CD4-positive, alpha-beta memory T cell (primary cell): ENCODE data around the gene LTO1. TPM values are rescaled to one million over a fixed set of nuclear protein-coding genes. Genes with fewer than 3 reads are reported as not detected.

Source experiments
- CTCF ChIA-PET: fragments of 350-600 bp; sonication (Branson Sonifier 250); formaldehyde crosslinking; loops from one replicate; lab custom pipeline; 2021; ENCODE audit warnings: inconsistent platforms; ENCODE audit not compliant: partially characterized antibody; lab: Charles Lee
- POLR2A ChIA-PET: fragments of 350-600 bp; sonication (Branson Sonifier 250); formaldehyde crosslinking; loops from one replicate; lab custom pipeline; 2021; ENCODE audit not compliant: partially characterized antibody; lab: Charles Lee
- DNase-seq, 5 donors: peaks; one replicate each; pipeline versions ENCODE4 v3.0.0 to v3.0.0-alpha.2; 2020 to 2022; ENCODE audit warnings: mixed read lengths in 1 of 5
- H3K27ac ChIP-seq: one replicate; pipeline ENCODE4 v1.7.0; 2013; ENCODE audit warnings: low read depth, low read length
- H3K27me3 ChIP-seq: 2 replicates; pipeline ENCODE4 v1.7.0; 2013; ENCODE audit warnings: mild to moderate bottlenecking, low read length, moderate library complexity; ENCODE audit not compliant: insufficient read depth
- H3K36me3 ChIP-seq: 2 replicates; pipeline ENCODE4 v1.7.0; 2013; ENCODE audit warnings: mild to moderate bottlenecking, low read length, moderate library complexity; ENCODE audit not compliant: insufficient read depth
- H3K4me1 ChIP-seq: 2 replicates; pipeline ENCODE4 v1.7.0; 2013; ENCODE audit warnings: mild to moderate bottlenecking, low read length, moderate library complexity; ENCODE audit not compliant: insufficient read depth
- H3K4me3 ChIP-seq, 2 donors: one replicate each; pipeline ENCODE4 v1.7.0; 2013; ENCODE audit warnings: low read length in 2 of 2, mild to moderate bottlenecking in 1 of 2
- H3K9me3 ChIP-seq, 2 donors: one replicate each; pipeline ENCODE4 v1.7.0; 2013; ENCODE audit warnings: low read length in 2 of 2, control low read depth in 1 of 2; ENCODE audit not compliant: control insufficient read depth in 1 of 2
- H3K27ac Mint-ChIP-seq, 7 donors: one replicate each; pipeline ENCODE4 v1.8.0; 2020 to 2021; ENCODE audit warnings: mixed read lengths in 7 of 7, mild to moderate bottlenecking in 6 of 7, inconsistent platforms in 3 of 7, moderate library complexity in 3 of 7
- H3K27me3 Mint-ChIP-seq, 2 donors: one replicate each; pipeline ENCODE4 v1.8.0; 2020 to 2021; ENCODE audit warnings: mixed read lengths in 2 of 2
- H3K36me3 Mint-ChIP-seq, 2 donors: one replicate each; pipeline ENCODE4 v1.8.0; 2020 to 2021; ENCODE audit warnings: mixed read lengths in 2 of 2, inconsistent platforms in 1 of 2, mild to moderate bottlenecking in 1 of 2
- H3K4me1 Mint-ChIP-seq, 4 donors: one replicate each; pipeline ENCODE4 v1.8.0; 2020 to 2021; ENCODE audit warnings: mixed read lengths in 4 of 4, mild to moderate bottlenecking in 1 of 4
- H3K4me3 Mint-ChIP-seq, 8 donors: one replicate each; pipeline ENCODE4 v1.8.0; 2020 to 2021; ENCODE audit warnings: mixed read lengths in 8 of 8, mild to moderate bottlenecking in 7 of 8, moderate library complexity in 6 of 8, inconsistent platforms in 3 of 8
- H3K9me3 Mint-ChIP-seq, 8 donors: one replicate each; pipeline ENCODE4 v1.8.0; 2020 to 2021; ENCODE audit warnings: mixed read lengths in 8 of 8, mild to moderate bottlenecking in 5 of 8, inconsistent platforms in 3 of 8, moderate library complexity in 1 of 8
- intact Hi-C: fragments of 100-400 bp; cut with micrococcal nuclease; formaldehyde crosslinking; loops from one replicate; pipeline ENCODE4 v1.15.1; 2023
- polyA plus RNA-seq, 2 donors: library from polyadenylated mRNA; unstranded; fragments of 300-500 nt; fragmentation: Illumina TruSeq; gene quantifications; one replicate each; pipeline ENCODE4 v1.2.3, GENCODE V29; 2021
- total RNA-seq, 2 experiments: library from RNA; stranded (reverse); gene quantifications; one replicate each; pipeline ENCODE4 v1.2.3, GENCODE V29; 2021

LTO1 gene
- total and polyA plus RNA-seq, 4 experiments from 2014 or later, result 13.3 to 63.0 (median 39.5) TPM

DNA sequence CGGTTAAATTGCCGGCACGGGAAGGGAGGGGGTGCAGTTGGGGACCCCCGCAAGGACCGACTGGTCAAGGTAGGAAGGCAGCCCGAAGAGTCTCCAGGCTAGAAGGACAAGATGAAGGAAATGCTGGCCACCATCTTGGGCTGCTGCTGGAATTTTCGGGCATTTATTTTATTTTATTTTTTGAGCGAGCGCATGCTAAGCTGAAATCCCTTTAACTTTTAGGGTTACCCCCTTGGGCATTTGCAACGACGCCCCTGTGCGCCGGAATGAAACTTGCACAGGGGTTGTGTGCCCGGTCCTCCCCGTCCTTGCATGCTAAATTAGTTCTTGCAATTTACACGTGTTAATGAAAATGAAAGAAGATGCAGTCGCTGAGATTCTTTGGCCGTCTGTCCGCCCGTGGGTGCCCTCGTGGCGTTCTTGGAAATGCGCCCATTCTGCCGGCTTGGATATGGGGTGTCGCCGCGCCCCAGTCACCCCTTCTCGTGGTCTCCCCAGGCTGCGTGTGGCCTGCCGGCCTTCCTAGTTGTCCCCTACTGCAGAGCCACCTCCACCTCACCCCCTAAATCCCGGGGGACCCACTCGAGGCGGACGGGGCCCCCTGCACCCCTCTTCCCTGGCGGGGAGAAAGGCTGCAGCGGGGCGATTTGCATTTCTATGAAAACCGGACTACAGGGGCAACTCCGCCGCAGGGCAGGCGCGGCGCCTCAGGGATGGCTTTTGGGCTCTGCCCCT lies 34.7 kb downstream of the LTO1 start:
- DNase-seq, result peak in 1 of 5 donors; percentile 24
- peaks cover 55% of the 10 kb centered on the region for H3K4me1 ChIP-seq
- Mint-ChIP-seq H3K27ac (peak overlapping the region in 2 of 7 donors; percentile 41 to 78), H3K36me3 (peaks cover 0 to 1% of the 10 kb centered on the region in 2 donors), H3K4me3 (peak overlapping the region; percentile 60 to 80 (median 74)), H3K4me1 (peaks cover 11 to 38% (median 27%) of the 10 kb centered on the region in 4 donors), H3K27me3 (peaks cover 24 to 33% of the 10 kb centered on the region in 2 donors), H3K9me3 (peaks cover 0 to 3% (median 0%) of the 10 kb centered on the region in 8 donors)
- H3K36me3 ChIP-seq, result no peaks in the 10 kb centered on the region
- intact Hi-C loops, result no loop called here
- H3K27me3 ChIP-seq, result peaks cover 37% of the 10 kb centered on the region
- POLR2A ChIA-PET, result no interaction called here
- H3K27ac ChIP-seq, result no peak overlapping the region
- H3K4me3 ChIP-seq, result no peak overlapping the region
- CTCF ChIA-PET, result interaction anchor here (5.8 kb wide), 1 partner anchor 346 kb away, joined by 52 read pairs; the partner anchor contains the start of gene MYEOV
- no peaks in the 10 kb centered on the region for H3K9me3 ChIP-seq

GRCh38 chr11:69639831-69640230 lies 35.3 kb downstream of the LTO1 start:
- no peaks in the 10 kb centered on the region for H3K9me3 ChIP-seq
- CTCF ChIA-PET, result no interaction called here
- H3K4me1 ChIP-seq, result peaks cover 55% of the 10 kb centered on the region
- Mint-ChIP-seq H3K27me3 (peaks cover 24 to 38% of the 10 kb centered on the region in 2 donors), H3K9me3 (peaks cover 0 to 3% (median 0%) of the 10 kb centered on the region in 8 donors), H3K4me3 (peak overlapping the region; percentile 48 to 80 (median 74)), H3K4me1 (peaks cover 11 to 38% (median 27%) of the 10 kb centered on the region in 4 donors), H3K27ac (peak overlapping the region in 2 of 7 donors; percentile 41 to 78), H3K36me3 (peaks cover 0 to 1% of the 10 kb centered on the region in 2 donors)
- POLR2A ChIA-PET, result no interaction called here
- peaks cover 37% of the 10 kb centered on the region for H3K27me3 ChIP-seq
- no peak for DNase-seq
- H3K27ac ChIP-seq, result no peak overlapping the region
- intact Hi-C loops, result no loop called here
- no peaks in the 10 kb centered on the region for H3K36me3 ChIP-seq
- H3K4me3 ChIP-seq, result no peak overlapping the region

GRCh38 chr11:69638941-69639681 lies 36.0 kb downstream of the LTO1 start:
- CTCF ChIA-PET, result no interaction called here
- Histone ChIP-seq H3K36me3 (no peaks in the 10 kb centered on the region), H3K27me3 (peaks cover 37% of the 10 kb centered on the region), H3K4me1 (peaks cover 55% of the 10 kb centered on the region), H3K9me3 (no peaks in the 10 kb centered on the region), H3K4me3 (no peak overlapping the region), H3K27ac (no peak overlapping the region)
- Mint-ChIP-seq H3K4me3 (peak overlapping the region in 5 of 8 donors; percentile 49 to 80 (median 72)), H3K4me1 (peaks cover 11 to 38% (median 27%) of the 10 kb centered on the region in 4 donors), H3K27me3 (peaks cover 24 to 40% of the 10 kb centered on the region in 2 donors), H3K27ac (peak overlapping the region in 1 of 7 donors; percentile 44), H3K36me3 (peaks cover 0 to 1% of the 10 kb centered on the region in 2 donors), H3K9me3 (peaks cover 0 to 3% (median 0%) of the 10 kb centered on the region in 8 donors)
- intact Hi-C loops, result no loop called here
- POLR2A ChIA-PET, result no interaction called here
- peak in 1 of 5 donors; percentile 38 for DNase-seq

GRCh38 chr11:69637941-69638871 lies 36.9 kb downstream of the LTO1 start:
- Mint-ChIP-seq H3K4me1 (peaks cover 11 to 38% (median 27%) of the 10 kb centered on the region in 4 donors), H3K27me3 (peaks cover 24 to 40% of the 10 kb centered on the region in 2 donors), H3K9me3 (peaks cover 0 to 3% (median 0%) of the 10 kb centered on the region in 8 donors), H3K4me3 (peak overlapping the region in 7 of 8 donors; percentile 24 to 78 (median 39)), H3K36me3 (peaks cover 0 to 1% of the 10 kb centered on the region in 2 donors), H3K27ac (peak overlapping the region in 2 of 7 donors; percentile 44 to 47)
- POLR2A ChIA-PET, result no interaction called here
- Histone ChIP-seq H3K4me1 (peaks cover 49% of the 10 kb centered on the region), H3K27me3 (peaks cover 37% of the 10 kb centered on the region), H3K27ac (no peak overlapping the region), H3K9me3 (no peaks in the 10 kb centered on the region), H3K4me3 (no peak overlapping the region), H3K36me3 (no peaks in the 10 kb centered on the region)
- CTCF ChIA-PET, result no interaction called here
- peak in 1 of 5 donors; percentile 35 for DNase-seq
- intact Hi-C loops, result no loop called here

DNA sequence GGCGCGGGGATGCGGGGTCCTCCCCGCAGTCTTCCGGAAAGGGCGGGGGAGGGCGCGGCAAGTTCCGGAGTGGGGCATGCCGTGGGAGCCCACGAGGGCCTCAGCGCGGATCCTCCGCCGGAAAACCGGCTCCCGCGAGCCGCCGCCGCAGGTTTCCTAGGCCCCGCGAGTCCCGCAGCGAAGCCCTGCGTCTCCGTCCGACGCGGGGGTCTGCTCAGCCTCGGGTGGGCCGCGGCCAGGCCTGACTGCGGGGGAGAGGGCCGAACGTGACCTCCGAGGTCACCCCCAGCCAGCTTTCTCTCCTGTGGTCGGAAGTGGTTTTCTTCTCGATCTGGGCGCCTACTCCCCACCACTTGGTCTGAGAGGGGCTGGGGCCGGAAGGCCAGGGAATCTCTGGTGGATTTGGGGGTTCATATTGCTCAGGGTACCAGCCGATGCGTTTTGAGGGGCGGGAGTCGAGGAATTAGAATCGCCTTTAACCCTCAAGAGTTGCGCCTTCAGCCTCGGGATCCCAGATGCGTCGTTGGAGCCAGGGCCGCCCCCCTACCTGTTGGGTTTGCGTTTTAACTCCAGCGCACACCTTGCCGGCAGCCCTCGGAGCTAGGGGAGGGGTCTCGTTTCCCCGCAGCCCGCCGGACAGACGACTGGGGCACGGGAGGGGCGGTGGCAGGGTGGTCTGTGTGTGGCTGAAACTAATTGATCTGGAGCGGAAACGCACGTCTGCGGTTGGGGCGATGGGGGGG lies 37.8 kb downstream of the LTO1 start:
- H3K36me3 Mint-ChIP-seq, result peaks cover 0 to 1% of the 10 kb centered on the region in 2 donors
- no peak overlapping the region for H3K27ac Mint-ChIP-seq
- Histone ChIP-seq H3K27ac (no peak overlapping the region), H3K4me1 (peaks cover 49% of the 10 kb centered on the region), H3K36me3 (no peaks in the 10 kb centered on the region), H3K27me3 (peaks cover 37% of the 10 kb centered on the region), H3K4me3 (no peak overlapping the region), H3K9me3 (no peaks in the 10 kb centered on the region)
- H3K4me3 Mint-ChIP-seq, result peak overlapping the region; percentile 39 to 78 (median 58)
- DNase-seq, result peak in 1 of 5 donors; percentile 13
- POLR2A ChIA-PET, result no interaction called here
- H3K9me3 Mint-ChIP-seq, result peaks cover 0 to 3% (median 0%) of the 10 kb centered on the region in 8 donors
- intact Hi-C loops, result no loop called here
- CTCF ChIA-PET, result no interaction called here
- peaks cover 24 to 40% of the 10 kb centered on the region in 2 donors for H3K27me3 Mint-ChIP-seq
- peaks cover 11 to 38% (median 27%) of the 10 kb centered on the region in 4 donors for H3K4me1 Mint-ChIP-seq

DNA sequence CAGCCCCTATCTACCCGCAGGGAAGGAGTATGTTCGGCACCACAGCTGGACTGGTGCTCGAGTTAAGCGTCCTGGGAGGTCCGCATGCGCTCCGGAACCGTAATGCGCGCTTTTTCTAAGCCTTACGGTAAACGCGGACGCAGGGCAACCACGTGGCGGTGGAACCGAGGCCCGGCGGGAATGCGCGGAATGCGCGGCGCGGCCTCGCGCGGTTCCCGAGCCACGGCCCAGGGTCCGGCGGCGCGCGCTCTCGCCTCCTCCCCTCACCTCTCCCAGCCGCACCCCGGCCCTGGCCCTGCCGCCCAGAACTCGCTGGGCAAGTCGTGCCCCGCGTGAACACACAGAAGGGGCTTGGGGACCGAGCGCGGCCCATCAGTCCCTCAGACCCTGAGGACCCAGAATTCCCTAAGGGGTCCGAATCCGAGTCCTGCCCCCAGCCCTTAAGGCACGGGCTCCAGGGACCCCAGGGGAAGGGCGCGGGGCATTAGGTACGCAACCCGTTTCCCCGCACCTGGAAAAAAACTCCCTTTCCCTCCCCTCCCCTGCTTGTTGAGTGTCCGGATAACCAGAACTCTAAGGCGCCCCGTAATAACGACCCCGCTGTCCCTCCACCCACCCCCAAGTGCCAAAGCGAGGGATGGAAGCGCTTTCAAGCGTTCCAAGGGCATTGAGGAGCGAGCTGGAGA lies 38.5 kb downstream of the LTO1 start:
- Histone ChIP-seq H3K27ac (no peak overlapping the region), H3K4me3 (no peak overlapping the region), H3K27me3 (peaks cover 37% of the 10 kb centered on the region), H3K4me1 (peaks cover 49% of the 10 kb centered on the region), H3K36me3 (no peaks in the 10 kb centered on the region), H3K9me3 (no peaks in the 10 kb centered on the region)
- CTCF ChIA-PET, result no interaction called here
- peak overlapping the region; percentile 20 to 59 (median 40) for H3K4me3 Mint-ChIP-seq
- H3K27ac Mint-ChIP-seq, result no peak overlapping the region
- peaks cover 0 to 1% of the 10 kb centered on the region in 2 donors for H3K36me3 Mint-ChIP-seq
- peaks cover 11 to 38% (median 27%) of the 10 kb centered on the region in 4 donors for H3K4me1 Mint-ChIP-seq
- intact Hi-C loops, result no loop called here
- DNase-seq, result peak in 1 of 5 donors; percentile 31
- POLR2A ChIA-PET, result no interaction called here
- H3K9me3 Mint-ChIP-seq, result peaks cover 0 to 3% (median 0%) of the 10 kb centered on the region in 8 donors
- H3K27me3 Mint-ChIP-seq, result peaks cover 24 to 40% of the 10 kb centered on the region in 2 donors
